OCI-LY1 (cell line): ENCODE results near the gene SEMA6B.

Experiments
- H2AFZ ChIP-seq: fragments of 200-600 bp; sonication (generic), shearing (Covaris generic); 2 replicates; pipeline ENCODE4 v1.6.0; 2014; ENCODE audit warnings: antibody characterized with exemption, mild to moderate bottlenecking, low read length
- H3F3A ChIP-seq: fragments of 200-600 bp; sonication (generic), shearing (Covaris generic); 2 replicates; pipeline ENCODE4 v1.6.0; 2014; ENCODE audit warnings: mild to moderate bottlenecking, antibody characterized with exemption, low read length, moderate library complexity; ENCODE audit not compliant: insufficient read depth
- H3K27ac ChIP-seq: fragments of 200-600 bp; sonication (generic); 2 replicates; pipeline ENCODE4 v1.5.1; 2014; ENCODE audit warnings: low read length, mixed run types, mild to moderate bottlenecking, low read depth; ENCODE audit not compliant: poor library complexity, severe bottlenecking
- H3K27me3 ChIP-seq: fragments of 200-600 bp; sonication (generic); 2 replicates; pipeline ENCODE4 v1.6.0; 2014; ENCODE audit warnings: antibody characterized with exemption, mild to moderate bottlenecking, low read length, moderate library complexity; ENCODE audit not compliant: insufficient read depth
- H3K36me3 ChIP-seq: fragments of 200-600 bp; sonication (generic); 2 replicates; pipeline ENCODE4 v1.6.1; 2014; ENCODE audit warnings: mild to moderate bottlenecking, antibody characterized with exemption, low read length, moderate library complexity, mixed read lengths; ENCODE audit not compliant: insufficient read depth
- H3K4me1 ChIP-seq: fragments of 200-600 bp; sonication (generic); 2 replicates; pipeline ENCODE4 v1.5.1; 2014; ENCODE audit warnings: mild to moderate bottlenecking, low read length, moderate library complexity; ENCODE audit not compliant: insufficient read depth, severe bottlenecking
- H3K4me2 ChIP-seq: fragments of 200-600 bp; sonication (generic), shearing (Covaris generic); 2 replicates; pipeline ENCODE4 v1.6.1; 2014; ENCODE audit warnings: low read length
- H3K4me3 ChIP-seq: fragments of 200-600 bp; sonication (generic); 2 replicates; pipeline ENCODE4 v1.5.1; 2014; ENCODE audit warnings: low read length, low read depth, mild to moderate bottlenecking, mixed read lengths; ENCODE audit not compliant: poor library complexity, severe bottlenecking
- H3K79me2 ChIP-seq: fragments of 200-600 bp; shearing (Covaris generic); 2 replicates; pipeline ENCODE4 v1.6.1; 2016; ENCODE audit warnings: mixed run types, low read length, mixed read lengths; ENCODE audit not compliant: insufficient read depth
- H3K9ac ChIP-seq: fragments of 200-600 bp; sonication (generic), shearing (Covaris generic); 2 replicates; pipeline ENCODE4 v1.6.1; 2014; ENCODE audit warnings: mild to moderate bottlenecking, low read length, mixed read lengths
- H3K9me2 ChIP-seq: fragments of 200-600 bp; sonication (generic), shearing (Covaris generic); 2 replicates; pipeline ENCODE4 v1.6.1; 2014; ENCODE audit warnings: low read depth, mild to moderate bottlenecking, low read length, mixed read lengths
- H3K9me3 ChIP-seq: fragments of 200-600 bp; shearing (Covaris generic); 2 replicates; pipeline ENCODE4 v1.6.1; 2014; ENCODE audit warnings: low read length, mixed read lengths
- H4K20me1 ChIP-seq: fragments of 200-600 bp; sonication (generic), shearing (Covaris generic); 2 replicates; pipeline ENCODE4 v1.6.0; 2016; ENCODE audit warnings: mild to moderate bottlenecking, low read length; ENCODE audit not compliant: insufficient read depth
- EZH2 ChIP-seq: fragments of 200-600 bp; sonication (generic), shearing (Covaris generic); IDR thresholded peaks from 2 replicates; pipeline ENCODE4 v1.8.0; 2017; ENCODE audit warnings: borderline replicate concordance, mixed run types, mild to moderate bottlenecking, antibody characterized with exemption, low read length, moderate library complexity, mixed read lengths
- TF ChIP-seq, protein P1 (sequence below): fragments of 200-600 bp; sonication (generic), shearing (Covaris generic); IDR thresholded peaks from 2 replicates; pipeline ENCODE4 v1.5.1; 2017; ENCODE audit warnings: mild to moderate bottlenecking, antibody characterized with exemption, low read length, moderate library complexity, mixed read lengths

Gene SEMA6B

DNA sequence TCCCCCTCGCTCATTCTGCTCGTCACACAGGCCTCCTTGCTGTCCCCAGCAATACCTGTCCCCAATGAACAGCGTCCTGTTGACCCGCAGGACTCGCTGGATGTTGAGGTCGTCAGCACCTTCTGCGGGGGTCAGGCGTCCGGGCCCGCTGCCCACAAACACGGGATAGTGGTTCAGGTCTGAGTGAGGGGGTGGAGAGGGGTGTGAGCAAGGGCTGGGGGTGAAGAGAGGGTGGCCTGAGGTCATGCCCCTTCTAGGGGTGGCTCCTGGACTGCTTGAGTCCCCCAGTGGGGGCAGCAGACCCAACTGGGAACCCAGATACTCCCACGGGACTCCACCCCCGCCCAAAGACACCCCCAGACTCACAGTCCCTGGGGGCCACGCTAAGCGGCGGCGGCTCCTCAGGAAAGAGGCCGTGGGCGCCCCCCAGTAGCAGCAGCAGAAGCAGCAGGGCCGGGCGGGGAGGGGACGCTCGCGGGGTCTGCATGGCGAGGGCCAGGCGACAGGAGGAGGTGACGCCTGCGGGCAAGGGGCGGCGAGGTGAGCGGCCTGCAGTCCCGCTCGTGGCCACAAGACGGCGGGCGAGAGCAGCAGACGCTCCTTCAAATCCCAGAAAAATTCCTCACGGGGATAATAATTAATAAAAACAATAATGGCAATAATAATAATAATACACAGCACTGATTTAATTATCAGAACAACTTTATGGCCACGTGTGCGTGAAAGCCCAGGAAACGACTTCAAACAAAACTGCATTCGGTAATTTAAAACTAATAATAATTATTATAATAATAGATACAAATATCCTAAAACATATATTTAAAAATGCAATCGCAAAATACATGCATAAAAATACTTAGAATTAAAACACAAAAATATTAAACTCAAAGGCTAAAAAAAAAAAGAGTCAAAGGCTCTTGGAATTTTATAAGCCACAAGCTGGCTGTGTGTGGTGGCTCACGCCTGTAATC is 1.2 kb downstream of the SEMA6B start:
- H3K9ac ChIP-seq: no peak overlapping the region
- H3K27me3 ChIP-seq: no peaks in the 10 kb centered on the region
- H4K20me1 ChIP-seq: no peaks in the 10 kb centered on the region
- no peaks in the 10 kb centered on the region for H3K9me2 ChIP-seq
- H3K4me3 ChIP-seq: no peak overlapping the region
- H3K4me1 ChIP-seq: no peaks in the 10 kb centered on the region
- no peaks in the 10 kb centered on the region for H3K9me3 ChIP-seq
- no peak for TF ChIP-seq EZH2
- TF ChIP-seq, protein P1, sequence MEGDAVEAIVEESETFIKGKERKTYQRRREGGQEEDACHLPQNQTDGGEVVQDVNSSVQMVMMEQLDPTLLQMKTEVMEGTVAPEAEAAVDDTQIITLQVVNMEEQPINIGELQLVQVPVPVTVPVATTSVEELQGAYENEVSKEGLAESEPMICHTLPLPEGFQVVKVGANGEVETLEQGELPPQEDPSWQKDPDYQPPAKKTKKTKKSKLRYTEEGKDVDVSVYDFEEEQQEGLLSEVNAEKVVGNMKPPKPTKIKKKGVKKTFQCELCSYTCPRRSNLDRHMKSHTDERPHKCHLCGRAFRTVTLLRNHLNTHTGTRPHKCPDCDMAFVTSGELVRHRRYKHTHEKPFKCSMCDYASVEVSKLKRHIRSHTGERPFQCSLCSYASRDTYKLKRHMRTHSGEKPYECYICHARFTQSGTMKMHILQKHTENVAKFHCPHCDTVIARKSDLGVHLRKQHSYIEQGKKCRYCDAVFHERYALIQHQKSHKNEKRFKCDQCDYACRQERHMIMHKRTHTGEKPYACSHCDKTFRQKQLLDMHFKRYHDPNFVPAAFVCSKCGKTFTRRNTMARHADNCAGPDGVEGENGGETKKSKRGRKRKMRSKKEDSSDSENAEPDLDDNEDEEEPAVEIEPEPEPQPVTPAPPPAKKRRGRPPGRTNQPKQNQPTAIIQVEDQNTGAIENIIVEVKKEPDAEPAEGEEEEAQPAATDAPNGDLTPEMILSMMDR: peak; percentile 71
- no peak overlapping the region for H3K4me2 ChIP-seq
- no peaks in the 10 kb centered on the region for H3F3A ChIP-seq
- no peak overlapping the region for H2AFZ ChIP-seq
- H3K36me3 ChIP-seq: no peaks in the 10 kb centered on the region
- H3K27ac ChIP-seq: no peak overlapping the region
- H3K79me2 ChIP-seq: no peaks in the 10 kb centered on the region

DNA sequence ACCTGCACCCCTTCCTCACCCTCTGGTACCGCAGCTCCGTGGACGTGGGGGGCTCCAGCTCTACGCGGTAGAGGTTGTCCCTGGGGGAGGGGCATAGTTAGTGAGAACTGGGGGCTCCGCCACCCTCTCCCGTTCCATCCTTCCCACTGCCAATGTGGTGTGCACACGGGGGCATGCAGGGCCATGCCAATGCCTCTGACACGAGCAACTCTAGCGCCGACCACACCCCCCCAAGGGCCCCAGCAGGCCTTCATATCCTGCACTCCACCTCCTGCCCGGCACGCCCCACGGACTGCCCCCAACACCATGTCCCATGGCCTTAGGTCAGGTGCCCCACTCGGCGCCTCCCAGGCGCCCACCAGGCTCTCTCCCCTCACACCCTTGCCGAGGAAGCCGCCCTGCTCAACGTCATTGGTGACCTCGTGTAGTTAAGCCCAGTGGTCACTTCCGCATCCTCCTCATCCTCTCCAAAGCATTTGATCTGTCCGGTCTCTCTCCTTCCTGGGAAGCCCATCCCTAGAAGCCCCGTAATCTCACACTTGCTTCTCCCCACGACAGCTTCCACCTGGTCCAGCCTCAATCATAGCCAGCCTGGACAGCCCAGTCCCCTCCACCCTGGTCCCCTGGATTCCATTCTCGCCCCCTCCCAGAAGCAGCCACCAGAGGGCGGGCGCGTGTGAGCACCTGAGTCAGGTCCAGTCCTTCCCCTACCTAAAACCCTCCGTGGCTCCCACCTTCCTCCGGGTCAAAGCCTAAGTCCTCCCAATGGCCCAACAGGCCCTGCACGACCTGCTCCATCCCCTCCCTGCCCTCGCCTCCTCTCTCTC is 2.1 kb downstream of the SEMA6B start:
- Histone ChIP-seq H3K27me3 (no peaks in the 10 kb centered on the region), H3K4me1 (no peaks in the 10 kb centered on the region), H3K9me3 (no peaks in the 10 kb centered on the region), H3K9me2 (no peaks in the 10 kb centered on the region), H3F3A (no peaks in the 10 kb centered on the region), H3K9ac (no peak overlapping the region), H3K36me3 (no peaks in the 10 kb centered on the region), H3K79me2 (no peaks in the 10 kb centered on the region), H4K20me1 (no peaks in the 10 kb centered on the region), H3K4me3 (no peak overlapping the region), H3K27ac (no peak overlapping the region), H3K4me2 (no peak overlapping the region), H2AFZ (no peak overlapping the region)
- no peak for TF ChIP-seq EZH2
- TF ChIP-seq, protein P1: peak; percentile 38

DNA sequence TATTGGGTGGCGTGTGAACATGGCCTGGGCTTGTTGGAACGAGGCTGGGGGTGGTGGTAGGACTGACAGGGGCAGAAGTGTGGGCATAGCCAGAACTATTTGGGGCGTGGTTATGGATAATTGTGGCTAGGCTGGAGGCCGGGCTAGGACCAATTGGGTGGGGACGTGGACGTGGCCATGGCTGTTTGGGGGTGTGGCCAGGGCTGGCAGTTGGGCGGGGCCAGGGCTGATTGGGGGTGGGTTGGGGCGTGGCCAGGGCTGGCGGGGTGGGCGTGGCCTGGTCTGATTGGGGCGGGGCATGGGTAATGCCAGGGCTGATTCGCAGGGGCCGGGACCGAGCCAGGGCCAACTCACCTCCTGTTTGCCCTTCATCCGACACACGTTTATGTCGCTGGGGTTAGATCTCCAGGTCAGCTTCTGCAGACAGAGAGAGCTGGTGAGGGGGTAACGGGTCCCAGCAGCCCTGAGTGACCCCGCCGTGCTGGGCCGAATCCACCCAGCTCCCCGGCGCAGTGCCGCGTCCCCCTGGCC is 2.8 kb downstream of the SEMA6B start:
- no peaks in the 10 kb centered on the region for H3K4me1 ChIP-seq
- no peaks in the 10 kb centered on the region for H3F3A ChIP-seq
- H3K27me3 ChIP-seq: peaks cover 5% of the 10 kb centered on the region; the same call in 1 of the 2 replicates
- H4K20me1 ChIP-seq: no peaks in the 10 kb centered on the region
- H3K4me3 ChIP-seq: no peak overlapping the region
- no peaks in the 10 kb centered on the region for H3K9me3 ChIP-seq
- H3K4me2 ChIP-seq: no peak overlapping the region
- no peak overlapping the region for H3K9ac ChIP-seq
- no peaks in the 10 kb centered on the region for H3K9me2 ChIP-seq
- no peaks in the 10 kb centered on the region for H3K79me2 ChIP-seq
- TF ChIP-seq EZH2: no peak
- TF ChIP-seq, protein P1: no peak
- no peaks in the 10 kb centered on the region for H3K36me3 ChIP-seq
- no peak overlapping the region for H2AFZ ChIP-seq
- no peak overlapping the region for H3K27ac ChIP-seq
